GM18519 (cell line): ENCODE data around the gene PGPEP1.
"Not testable (repeated sequence)": the region's sequence is repeated elsewhere in the genome, so short reads cannot be mapped to it uniquely, and the experiment has no call there.

ENCODE experiments used
- ATAC-seq: cut with Tn5 transposase; IDR thresholded peaks from one replicate; pipeline ENCODE4 v1.9.1; 2021; ENCODE audit warnings: mild to moderate bottlenecking, moderate library complexity; ENCODE audit not compliant: unreplicated experiment, low FRiP score

The PGPEP1 gene

DNA sequence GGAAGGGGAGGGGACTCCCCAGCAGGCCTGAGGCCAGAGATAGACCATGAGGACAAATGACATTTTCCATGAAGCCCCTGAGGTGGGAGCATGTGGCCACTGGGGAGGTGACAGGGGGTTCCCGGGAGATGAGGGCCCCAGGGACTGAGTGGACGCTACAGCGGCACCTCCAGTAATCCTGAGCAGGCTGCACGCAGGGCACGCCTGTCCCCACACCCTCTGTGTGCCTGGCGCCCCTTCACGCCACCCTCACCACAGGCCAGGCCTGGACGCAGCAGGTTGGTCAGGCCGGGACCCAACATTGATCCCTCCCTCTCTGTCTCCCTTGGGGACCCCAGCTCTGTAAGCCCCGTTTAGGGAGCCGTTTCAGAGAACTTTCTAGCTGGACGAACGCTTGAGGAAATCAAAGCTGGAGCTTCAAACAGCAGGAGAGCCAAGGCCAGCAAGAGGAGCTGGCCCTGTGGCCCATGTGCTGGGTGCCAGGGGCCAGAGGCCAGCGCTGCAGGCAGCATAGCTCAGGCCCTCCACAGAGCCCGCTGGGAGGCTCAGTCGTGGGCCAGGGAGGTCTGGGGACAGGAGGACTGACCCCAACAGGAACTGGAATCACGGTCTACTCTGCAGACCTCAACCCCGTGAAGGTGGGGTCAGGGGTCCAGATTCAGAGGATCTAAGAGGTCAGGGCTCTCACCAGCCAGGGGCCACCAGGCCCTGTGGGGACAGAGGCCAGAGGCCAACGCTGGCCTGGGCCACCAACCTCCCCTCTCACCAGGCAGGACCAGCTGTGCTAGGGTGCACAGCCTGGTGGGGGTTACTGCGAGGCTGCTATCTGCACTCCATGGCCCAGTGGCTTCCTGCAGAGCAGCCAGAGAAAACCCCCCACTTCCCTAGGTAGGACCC, 32.1 kb upstream of the PGPEP1 start:
- ATAC-seq, result no peak

DNA sequence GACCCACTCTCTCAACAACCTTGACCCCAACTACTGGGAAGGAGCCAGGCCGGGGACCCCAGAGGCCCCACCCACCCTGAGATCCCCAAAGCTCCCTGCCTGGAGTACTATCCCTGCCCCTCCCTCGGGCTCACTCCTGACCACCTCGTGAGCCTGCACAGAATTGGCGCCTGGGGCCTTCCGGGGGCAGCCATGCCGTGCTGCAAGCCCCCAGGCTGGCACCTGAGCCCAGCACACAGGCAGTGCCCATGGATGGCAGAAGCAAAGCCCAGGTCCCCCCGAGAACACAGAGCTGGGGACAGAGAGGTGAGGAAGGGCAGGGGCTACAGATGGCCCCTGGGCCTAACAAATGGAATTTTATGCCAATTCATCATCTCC, 31.5 kb upstream of the PGPEP1 start:
- ATAC-seq, result no peak

DNA sequence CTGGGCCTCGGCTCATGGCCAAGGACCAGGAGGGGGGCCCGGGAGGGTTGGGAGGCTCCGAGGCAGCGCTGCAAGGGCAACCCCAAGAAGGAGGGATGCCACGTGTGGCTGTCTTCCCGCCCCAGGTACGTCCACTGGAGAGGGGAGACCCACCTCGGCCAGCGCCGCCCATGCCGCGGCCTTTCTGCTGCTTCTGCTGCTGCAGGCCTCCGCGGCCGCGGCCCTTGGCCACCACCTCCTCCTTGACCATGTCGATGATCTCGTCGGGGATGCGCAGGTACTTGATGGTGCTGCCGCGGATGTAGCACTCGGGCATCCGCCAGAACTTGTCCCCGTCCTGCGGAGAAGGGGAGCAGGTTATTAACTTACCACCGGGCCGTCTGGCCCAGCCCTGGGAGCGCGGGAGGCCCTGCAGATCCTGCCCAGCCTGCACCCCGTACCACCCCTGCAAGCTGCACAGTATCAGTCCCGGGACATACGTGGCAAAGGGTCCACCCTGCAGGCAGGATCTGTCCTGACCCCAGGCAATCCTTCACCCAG, 30.8 kb upstream of the PGPEP1 start:
- ATAC-seq, result no peak

DNA sequence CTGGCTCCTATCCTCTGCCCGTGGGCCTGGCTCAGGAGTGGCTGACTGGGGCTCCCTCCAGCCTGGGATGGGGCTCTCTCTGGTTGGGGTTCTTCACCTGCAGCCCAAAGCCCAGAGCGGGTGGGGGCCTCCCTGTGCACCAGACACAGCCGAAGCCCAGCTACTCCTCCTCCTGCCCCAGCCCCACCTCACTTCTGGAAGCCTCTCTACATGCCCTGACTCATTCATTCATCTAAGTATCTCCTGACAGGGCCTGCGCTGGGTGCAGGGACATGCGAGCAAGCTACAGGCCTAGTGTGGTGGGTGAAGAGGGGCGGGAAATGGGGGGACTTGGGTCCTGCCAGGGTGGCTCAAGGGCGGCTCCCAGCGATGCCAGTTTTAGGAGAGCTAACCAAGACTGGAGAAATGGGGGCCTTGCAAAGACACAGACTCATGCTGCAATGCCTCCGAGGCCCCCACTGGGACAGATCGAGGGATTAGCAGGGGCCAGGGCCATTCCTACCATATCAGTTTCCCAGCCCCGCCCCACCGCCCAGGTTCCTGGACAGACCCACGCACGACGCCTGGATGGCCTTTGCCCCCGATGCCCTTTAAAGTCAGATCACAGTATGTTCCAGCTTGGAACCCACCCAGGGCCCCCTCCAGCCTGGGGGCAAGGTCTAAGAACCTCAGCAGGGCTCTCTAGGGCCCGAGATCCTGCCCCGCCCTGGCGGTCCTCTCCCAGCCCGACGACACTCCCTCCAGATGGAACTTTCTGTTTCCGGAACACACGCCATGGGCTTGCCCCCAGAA, 30.1 kb upstream of the PGPEP1 start:
- no peak for ATAC-seq

DNA sequence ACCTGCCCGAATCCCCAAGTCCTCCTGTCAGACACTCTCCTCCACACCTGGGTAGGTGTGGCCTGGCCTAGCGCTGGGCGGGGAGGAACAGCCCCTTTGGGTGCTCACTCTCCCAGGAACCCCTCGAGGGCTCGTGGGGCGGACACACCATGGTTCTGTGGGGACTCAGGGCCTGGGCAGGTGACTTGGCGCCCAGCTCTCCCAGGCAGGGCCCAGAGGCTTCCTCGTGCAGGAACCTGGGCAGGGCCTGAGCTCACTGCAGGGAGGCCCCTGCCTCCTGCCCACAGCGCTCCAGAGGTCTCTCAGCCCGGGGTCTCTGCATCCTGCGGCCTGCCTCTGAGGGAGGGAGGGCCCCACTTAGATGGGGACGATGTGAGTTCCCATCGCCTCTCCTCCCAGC, 29.4 kb upstream of the PGPEP1 start:
- ATAC-seq, result no peak

DNA sequence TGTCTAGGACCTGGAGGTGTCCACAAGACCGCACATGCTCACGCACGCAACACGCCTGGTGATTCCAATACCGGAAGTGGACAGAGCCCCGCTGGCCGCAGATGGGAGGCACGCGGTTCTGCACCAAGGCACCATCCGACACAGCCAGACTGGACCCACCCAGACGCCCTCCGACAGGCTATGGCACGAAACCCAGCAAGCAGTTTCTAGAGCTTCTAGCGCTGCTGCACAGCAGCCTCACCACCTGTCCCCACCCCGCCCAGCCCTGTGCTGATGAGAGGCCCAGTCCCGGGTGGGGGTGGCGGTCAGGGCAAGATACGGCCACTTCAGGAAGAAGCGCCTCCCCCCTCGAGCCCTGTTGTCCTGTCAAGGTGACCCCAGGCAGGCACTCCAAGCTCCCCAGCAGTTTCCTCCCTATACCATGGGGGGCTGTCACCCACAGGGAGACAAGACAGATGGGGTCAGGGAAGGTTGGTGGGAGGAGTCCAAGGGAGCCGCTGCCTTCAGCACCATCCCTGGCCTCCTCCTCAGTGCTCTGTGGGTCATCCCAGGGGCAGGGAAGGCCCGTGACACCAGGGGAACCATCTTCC, 28.8 kb upstream of the PGPEP1 start:
- ATAC-seq, result no peak

DNA sequence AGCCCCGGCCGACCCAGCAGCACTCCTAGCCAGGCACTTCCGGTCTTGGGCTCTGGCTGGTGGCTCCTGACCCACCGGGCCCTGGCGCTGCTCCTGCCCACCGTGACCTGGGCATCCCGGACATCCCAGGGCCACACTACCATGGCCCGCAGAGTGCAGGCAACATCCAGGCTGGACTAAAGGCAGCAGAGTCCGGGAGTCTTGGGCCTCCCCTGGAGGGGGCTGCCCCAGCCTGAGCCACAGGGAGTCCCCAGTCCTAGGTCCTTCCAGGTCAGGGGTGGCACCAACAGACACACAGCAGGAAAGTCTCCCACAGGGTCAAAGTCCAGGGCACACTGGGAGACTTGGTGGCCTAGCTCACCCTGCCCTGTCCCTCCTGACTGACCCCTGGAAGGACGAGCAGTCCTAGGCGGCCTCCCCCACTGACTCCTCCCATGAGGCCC, 28.3 kb upstream of the PGPEP1 start:
- no peak for ATAC-seq

DNA sequence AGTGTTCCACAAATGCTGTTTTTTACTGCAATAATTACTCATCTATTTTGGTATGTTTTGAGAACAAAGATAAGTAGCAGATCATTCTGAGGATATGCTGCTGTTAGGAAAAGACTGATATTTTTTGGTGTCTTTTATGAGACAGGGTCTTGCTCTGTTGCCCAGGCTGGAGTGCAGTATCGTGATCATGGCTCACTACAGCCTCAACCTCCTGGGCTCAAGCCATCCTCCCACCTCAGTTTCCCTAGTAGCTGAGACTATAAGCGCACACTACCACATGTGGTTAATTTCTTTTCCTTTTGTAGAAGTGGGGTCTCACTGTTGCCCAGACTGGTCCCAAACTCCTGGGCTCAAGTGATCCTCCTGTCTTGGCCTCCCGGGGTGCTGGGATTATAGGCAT, 27.0 kb upstream of the PGPEP1 start:
- ATAC-seq, result no peak

DNA sequence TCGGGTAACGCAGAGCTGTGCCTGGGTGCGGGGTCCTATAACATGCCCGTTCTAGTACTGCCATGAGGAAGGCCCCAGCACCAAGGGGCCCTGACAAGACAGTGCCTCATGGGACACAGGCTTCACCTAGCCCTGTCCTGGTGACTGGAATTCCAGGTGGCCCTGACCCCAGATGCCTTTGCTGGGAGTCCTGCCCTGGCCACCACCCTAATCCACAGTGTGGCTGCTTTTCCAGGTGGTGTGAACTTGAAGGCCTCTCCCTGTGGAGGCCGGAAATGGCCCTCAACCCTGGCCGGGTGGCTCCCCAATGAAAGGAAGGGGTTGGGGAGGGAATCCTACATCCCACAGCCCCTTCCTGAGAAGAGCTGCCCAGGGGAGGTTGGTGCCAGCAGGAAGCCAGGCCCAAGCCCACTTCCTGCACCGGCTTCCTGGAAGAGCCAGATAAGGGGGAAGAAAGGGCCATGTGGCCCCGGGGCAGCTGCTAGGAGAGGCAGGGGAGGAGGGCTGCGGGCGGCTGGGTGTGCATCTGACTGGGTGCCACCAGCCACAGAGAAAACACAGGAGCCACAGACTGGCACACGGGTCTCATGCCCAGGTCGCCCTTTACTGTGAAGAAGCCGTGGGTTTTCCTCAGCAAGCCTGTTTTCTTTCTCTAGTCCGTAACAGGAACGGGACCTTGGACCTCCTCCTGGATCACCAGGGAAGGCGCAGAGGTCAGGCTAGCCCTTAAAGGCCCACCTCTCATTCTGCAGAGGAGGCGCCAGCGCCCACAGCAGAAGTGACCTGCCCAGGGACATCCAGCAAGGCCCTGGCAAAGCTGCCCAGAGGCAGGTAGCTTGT, 22.2 kb upstream of the PGPEP1 start:
- ATAC-seq, result no peak

DNA sequence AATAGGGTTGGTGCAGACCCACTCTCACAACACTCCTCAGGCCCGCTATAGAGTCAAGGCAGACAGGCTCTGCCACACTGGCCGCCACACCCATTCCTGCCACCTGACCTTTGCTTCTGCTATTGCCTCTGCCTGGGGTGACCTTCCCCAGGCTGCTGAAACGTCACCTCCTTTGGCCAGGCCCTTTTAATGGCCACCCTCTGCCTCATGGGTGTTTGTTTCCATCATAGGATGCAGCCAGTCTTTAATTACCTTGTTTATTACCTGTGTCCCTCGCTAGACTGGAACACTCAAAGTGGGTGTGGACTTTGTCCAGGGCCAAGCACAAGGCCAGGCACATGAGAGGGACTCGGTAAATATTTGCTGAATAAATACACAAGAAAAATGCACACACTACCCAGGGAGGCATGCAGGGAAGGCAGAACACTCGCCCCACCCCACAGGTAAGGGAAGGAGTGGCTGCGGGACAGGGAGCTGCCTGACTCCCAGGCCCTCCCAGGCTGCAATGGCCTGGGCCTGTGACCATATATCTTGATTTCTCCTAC, 20.7 kb upstream of the PGPEP1 start:
- no peak for ATAC-seq

DNA sequence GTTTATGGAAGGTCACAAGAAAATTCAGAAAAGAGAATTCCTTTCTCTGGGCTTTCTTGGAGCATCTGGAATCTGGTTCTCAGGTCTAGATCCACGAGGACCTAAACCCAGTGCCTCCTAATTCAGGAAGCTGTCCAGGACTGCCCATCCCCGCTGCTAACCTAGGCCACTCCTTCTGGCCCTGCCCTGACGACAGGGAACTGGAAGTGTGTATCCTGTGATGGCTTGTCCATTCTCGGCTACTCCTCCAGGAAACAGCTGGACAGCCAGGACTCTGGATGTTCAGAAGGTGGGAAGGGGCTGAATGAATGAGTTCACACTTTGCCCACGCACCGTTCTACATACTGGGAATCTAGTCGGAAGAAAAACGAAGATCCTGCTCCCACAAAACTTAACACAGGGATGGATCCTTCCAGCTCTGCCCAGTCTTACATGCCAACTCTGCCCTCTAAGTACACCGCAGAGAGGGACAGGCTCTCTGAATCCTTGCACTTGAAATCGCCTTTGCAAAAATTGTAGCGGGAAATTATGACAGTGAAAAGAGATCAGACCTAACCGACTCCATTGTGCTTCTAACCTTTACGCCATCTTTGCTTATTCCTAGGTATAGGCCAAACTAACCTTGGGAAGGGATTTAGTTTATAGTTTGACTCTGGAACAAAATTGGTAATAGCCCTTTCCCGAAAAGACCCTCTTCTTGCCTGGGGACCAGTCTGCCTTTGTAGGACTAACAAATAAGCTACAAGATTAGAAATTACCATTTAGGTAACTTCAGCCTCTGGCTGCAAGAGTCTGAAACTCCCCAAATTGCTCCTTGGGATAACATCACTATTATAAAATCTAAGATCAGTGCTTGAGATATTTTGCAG, 19.3 kb upstream of the PGPEP1 start:
- ATAC-seq, result no peak

DNA sequence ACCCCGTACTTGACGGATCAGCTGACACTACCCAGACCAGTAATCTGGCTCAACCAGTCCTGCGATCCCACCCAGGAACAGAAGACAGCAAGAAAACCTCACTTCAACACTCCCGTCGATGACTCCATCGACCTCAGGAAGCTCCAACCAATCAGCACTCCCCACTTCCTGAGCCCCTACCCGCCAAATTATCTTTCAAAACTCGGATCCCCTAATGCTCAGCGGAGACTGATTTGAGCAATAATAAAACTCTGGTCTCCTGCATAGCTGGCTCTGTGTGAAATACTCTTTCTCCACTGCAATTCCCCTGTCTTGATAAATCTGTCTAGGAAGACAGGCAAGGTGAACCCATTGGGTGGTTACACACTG, 18.7 kb upstream of the PGPEP1 start:
- ATAC-seq, result no peak

DNA sequence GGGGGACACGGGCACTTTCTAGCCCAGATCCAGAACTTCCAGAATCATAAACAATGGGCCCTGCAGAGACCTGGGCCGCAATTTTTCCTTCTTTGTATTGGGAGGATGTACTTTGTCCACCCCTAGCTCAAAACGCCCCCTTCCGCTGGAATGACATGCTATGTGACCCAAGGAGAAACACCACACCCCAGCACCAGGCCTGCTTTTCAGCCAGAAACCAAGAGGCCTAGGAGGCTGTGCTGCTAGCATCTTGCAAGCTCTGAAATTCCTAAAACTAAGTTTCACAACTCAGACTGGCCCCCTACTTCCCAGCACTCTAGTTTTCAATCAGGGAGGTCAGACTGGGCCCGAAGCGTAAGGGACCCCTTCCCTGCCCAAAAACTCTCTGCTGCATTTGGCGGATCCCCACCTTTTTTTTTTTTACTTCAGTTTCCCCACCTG, 18.1 kb upstream of the PGPEP1 start:
- ATAC-seq, result no peak

DNA sequence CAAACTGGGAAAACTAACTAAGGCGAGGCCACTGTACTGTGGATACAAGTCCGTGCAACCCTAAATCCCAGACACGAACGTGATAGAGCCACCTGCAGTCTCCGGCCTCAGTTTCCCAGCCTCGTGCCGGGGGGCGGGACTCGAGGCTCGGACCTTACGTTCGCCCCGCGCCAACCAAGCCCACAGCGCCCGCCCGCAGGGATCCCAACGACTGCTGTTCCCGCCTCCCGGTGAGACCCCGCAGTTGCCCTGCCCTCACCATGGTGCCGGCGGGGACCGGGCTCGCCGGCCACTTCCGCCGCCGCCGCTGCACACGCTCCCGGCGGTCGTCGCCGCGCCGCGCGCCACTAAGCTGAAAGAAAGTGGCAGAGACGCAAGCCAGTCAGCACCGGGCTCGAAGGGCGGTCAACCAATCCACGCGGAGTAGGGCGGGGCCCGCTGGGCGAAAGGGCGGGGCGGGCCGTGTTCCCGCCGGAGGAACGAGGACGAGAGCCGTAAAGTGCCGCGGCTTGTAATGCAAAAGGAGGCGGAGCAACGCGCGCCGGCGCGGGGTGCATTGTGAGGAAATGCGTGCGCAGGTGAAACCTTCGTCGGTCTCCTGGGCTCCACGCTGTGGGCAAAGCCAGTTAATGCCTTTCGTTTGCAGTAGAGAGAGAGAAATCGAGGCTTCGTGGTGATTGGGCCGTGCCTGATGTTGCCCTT, 17.5 kb upstream of the PGPEP1 start, which contains the start of gene LSM4:
TSS of gene LSM4 (minus strand) at position 318 of the 702 bp plus-strand sequence. CDS start at position 262, 56 bp downstream.
- peak; percentile 85 for ATAC-seq

DNA sequence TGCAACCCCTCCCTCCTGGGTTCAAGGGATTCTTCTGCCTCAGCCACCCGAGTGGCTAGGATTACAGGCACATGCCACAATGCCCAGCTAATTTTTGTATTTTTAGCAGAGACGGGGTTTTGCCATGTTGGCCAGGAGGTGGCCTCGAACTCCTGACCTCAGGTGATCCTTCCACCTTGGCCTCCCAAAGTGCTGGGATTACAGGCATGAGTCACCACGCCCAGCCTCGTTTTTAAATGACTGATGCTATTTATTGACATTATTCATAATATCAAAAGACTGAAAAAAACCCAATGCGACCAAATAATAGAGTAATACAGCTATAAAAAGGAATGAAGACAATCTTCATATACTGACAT, 16.0 kb upstream of the PGPEP1 start:
- ATAC-seq, result not testable (repeated sequence)

DNA sequence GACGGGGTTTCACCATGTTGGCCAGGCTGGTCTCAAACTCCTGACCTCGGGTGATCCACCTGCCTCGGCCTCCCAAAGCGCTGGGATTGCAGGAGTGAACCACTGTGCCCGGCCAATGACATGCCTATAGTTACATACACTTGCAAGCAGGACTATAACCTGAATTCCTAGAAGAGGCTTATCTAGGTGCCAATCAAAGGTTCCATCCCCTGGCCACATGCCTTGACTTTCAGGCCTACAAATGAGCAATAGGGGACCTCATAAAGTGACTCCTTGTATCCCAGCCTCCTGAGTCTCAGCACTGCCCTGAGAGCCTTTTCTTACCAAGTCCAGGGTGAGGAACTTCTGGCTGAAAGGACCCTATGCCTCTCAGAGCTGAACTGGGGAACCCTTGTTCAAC, 13.6 kb upstream of the PGPEP1 start:
- no peak for ATAC-seq

DNA sequence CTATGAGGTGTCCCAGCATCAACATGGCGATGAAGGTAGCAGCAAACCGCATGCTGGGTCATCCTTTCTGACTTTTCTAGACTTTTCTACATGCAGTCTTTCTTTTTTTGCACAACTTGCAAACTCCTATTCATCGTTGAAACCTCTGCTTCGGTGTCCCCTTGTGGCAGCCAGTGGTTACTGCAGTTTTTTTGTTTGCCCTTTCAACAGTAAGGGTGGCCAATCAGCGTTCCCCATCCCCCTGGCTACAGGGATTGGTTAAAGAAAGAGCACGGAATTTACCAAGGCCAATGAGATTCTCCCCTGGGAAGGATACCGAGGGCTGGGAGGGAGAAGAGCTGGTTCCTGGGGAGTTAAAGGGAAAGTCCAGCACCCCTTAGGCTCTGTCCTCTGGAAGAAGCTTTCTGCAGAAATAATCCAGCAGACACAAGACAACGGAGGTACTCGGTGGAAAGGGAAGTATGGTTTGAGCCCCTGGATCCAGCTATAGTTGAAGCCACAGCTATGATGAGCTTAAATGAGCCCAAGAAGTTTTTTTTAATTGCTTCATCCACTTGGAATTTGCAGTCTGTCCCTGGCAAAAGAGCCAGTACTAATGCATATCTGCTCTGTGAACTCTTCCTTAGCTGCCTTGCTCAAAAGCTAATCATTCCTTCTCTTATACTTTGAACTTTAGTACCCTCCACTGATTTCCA, 11.9 kb upstream of the PGPEP1 start:
- ATAC-seq, result peak; percentile 72

DNA sequence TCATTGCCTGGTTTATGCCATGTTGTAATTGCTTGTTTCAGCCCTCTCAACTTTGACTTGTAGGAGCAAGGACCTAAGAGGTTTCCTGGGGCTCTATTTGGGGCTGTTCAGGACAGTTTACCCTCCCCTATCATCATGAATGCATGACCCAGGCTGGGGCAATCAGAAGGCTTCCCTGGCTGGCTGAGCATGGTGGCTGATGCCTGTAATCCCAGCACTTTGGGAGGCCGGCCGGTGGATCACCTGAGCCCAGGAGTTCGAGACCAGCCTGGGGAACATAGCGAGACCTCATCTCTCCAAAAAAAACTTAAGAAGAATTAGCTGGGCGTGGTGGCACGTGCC, 11.4 kb upstream of the PGPEP1 start:
- ATAC-seq, result no peak
